GM18867 (cell line): ENCODE measurements around the gene STIMATE.

Source experiments
- ATAC-seq: cut with Tn5 transposase; IDR thresholded peaks from one replicate; pipeline ENCODE4 v1.9.1; 2021; ENCODE audit warnings: mild to moderate bottlenecking, moderate library complexity; ENCODE audit not compliant: unreplicated experiment

Gene STIMATE

GRCh38 chr3:52894756-52895155, 2.6 kb downstream of the STIMATE start:
- no peak for ATAC-seq

- ATAC-seq, result no peak
These were observed 3.6 kb downstream of the STIMATE start for GRCh38 chr3:52893723-52894122.

- no peak for ATAC-seq
These were observed 4.6 kb downstream of the STIMATE start for GRCh38 chr3:52892625-52893311.

GRCh38 chr3:52892290-52892624, 5.1 kb downstream of the STIMATE start:
- no peak for ATAC-seq

GRCh38 chr3:52891615-52892081, 5.7 kb downstream of the STIMATE start:
- no peak for ATAC-seq

GRCh38 chr3:52891164-52891563, 6.2 kb downstream of the STIMATE start:
- no peak for ATAC-seq

GRCh38 chr3:52890735-52891134, 6.6 kb downstream of the STIMATE start:
- no peak for ATAC-seq

GRCh38 chr3:52889901-52890300, 7.4 kb downstream of the STIMATE start:
- no peak for ATAC-seq

GRCh38 chr3:52887166-52887565, 10.2 kb downstream of the STIMATE start:
- ATAC-seq, result no peak

GRCh38 chr3:52886049-52886730, 11.2 kb downstream of the STIMATE start:
- ATAC-seq, result no peak

- no peak for ATAC-seq
These were observed 15.0 kb downstream of the STIMATE start for GRCh38 chr3:52882377-52882776.

- ATAC-seq, result no peak
These were observed 15.5 kb downstream of the STIMATE start for GRCh38 chr3:52881871-52882270.

GRCh38 chr3:52880474-52880873, 16.9 kb downstream of the STIMATE start:
- ATAC-seq, result no peak

GRCh38 chr3:52880047-52880446, 17.3 kb downstream of the STIMATE start:
- no peak for ATAC-seq

- no peak for ATAC-seq
These were observed 17.8 kb downstream of the STIMATE start for GRCh38 chr3:52879581-52879980.

GRCh38 chr3:52879090-52879489, 18.3 kb downstream of the STIMATE start:
- ATAC-seq, result no peak

- ATAC-seq, result no peak
These were observed 20.3 kb downstream of the STIMATE start for GRCh38 chr3:52877085-52877484.

GRCh38 chr3:52874864-52875587, 22.3 kb downstream of the STIMATE start:
- no peak for ATAC-seq

GRCh38 chr3:52874160-52874701, 23.1 kb downstream of the STIMATE start:
- no peak for ATAC-seq

GRCh38 chr3:52873433-52874159, 23.8 kb downstream of the STIMATE start:
- no peak for ATAC-seq

GRCh38 chr3:52872245-52872644, 25.1 kb downstream of the STIMATE start:
- ATAC-seq, result no peak
